SK-N-DZ (cell line): ENCODE data around the gene IFT43.
"Not testable (repeated sequence)": the region's sequence is repeated elsewhere in the genome, so short reads cannot be mapped to it uniquely, and the experiment has no call there.

Source experiments
- DNase-seq: peaks from one replicate; pipeline ENCODE4 v3.0.0-alpha.2; 2015; ENCODE audit warnings: low spot score

The IFT43 gene

GRCh38 chr14:75980856-75981255 lies 4.7 kb upstream of the IFT43 start:
- no peak for DNase-seq

- peak; percentile 58 for DNase-seq
Observed at GRCh38 chr14:75981426-75982265, 3.9 kb upstream of the IFT43 start, which contains the start of gene TGFB3. Gene TGFB3 (minus strand): TSS chr14:75981995. CDS start chr14:75980893, 1,102 bp downstream.

GRCh38 chr14:75982266-75983018 lies 3.1 kb upstream of the IFT43 start:
- peak; percentile 76 for DNase-seq

GRCh38 chr14:75983019-75983358 lies 2.6 kb upstream of the IFT43 start:
- DNase-seq: no peak

GRCh38 chr14:75984674-75985073 lies 889 bp upstream of the IFT43 start:
- DNase-seq: no peak

GRCh38 chr14:75986439-75986765 lies 839 bp downstream of the IFT43 start:
- DNase-seq: no peak

GRCh38 chr14:75987201-75987970 lies 1.8 kb downstream of the IFT43 start:
- no peak for DNase-seq

GRCh38 chr14:75989134-75989533 lies 3.6 kb downstream of the IFT43 start:
- no peak for DNase-seq

- DNase-seq: no peak
Observed at GRCh38 chr14:75990297-75990696, 4.7 kb downstream of the IFT43 start.

GRCh38 chr14:75991753-75992152 lies 6.2 kb downstream of the IFT43 start:
- DNase-seq: no peak

- no peak for DNase-seq
Observed at GRCh38 chr14:75993567-75994041, 8.0 kb downstream of the IFT43 start.

- DNase-seq: no peak
Observed at GRCh38 chr14:75995372-75996041, 9.9 kb downstream of the IFT43 start.

GRCh38 chr14:75996488-75996887 lies 10.9 kb downstream of the IFT43 start:
- DNase-seq: no peak

GRCh38 chr14:75999511-76000190 lies 14.1 kb downstream of the IFT43 start:
- no peak for DNase-seq

GRCh38 chr14:76002383-76002782 lies 16.8 kb downstream of the IFT43 start:
- no peak for DNase-seq

GRCh38 chr14:76006253-76006652 lies 20.7 kb downstream of the IFT43 start:
- no peak for DNase-seq

GRCh38 chr14:76007379-76007778 lies 21.8 kb downstream of the IFT43 start:
- no peak for DNase-seq

- DNase-seq: no peak
Observed at GRCh38 chr14:76007852-76008251, 22.3 kb downstream of the IFT43 start.

- DNase-seq: not testable (repeated sequence)
Observed at GRCh38 chr14:76009627-76010026, 24.1 kb downstream of the IFT43 start.

- no peak for DNase-seq
Observed at GRCh38 chr14:76011930-76012329, 26.4 kb downstream of the IFT43 start.

- DNase-seq: no peak
Observed at GRCh38 chr14:76012354-76012753, 26.8 kb downstream of the IFT43 start.
